Keratinocyte (primary cell): ENCODE measurements around the gene EXOC3.

Experiments
- EZH2 ChIP-seq: IDR thresholded peaks from one replicate; pipeline ENCODE4 v1.6.1; 2012; ENCODE audit warnings: inconsistent platforms, mild to moderate bottlenecking, low read length, moderate library complexity
- TF ChIP-seq, protein P1 (sequence below), 3 experiments: IDR thresholded peaks in 1 of 3; conservative IDR thresholded peaks in 1 of 3; optimal IDR thresholded peaks in 1 of 3; 2 replicates in 2 of 3; 3 replicates in 1 of 3; pipeline versions ENCODE3 to v1.5.1; 2011; ENCODE audit warnings: low read length in 3 of 3, mild to moderate bottlenecking in 3 of 3, moderate library complexity in 2 of 3, control low read depth in 1 of 3, inconsistent platforms in 1 of 3; ENCODE audit not compliant: insufficient read depth in 2 of 3; ENCODE audit errors: extremely low read depth in 1 of 3

DNA sequence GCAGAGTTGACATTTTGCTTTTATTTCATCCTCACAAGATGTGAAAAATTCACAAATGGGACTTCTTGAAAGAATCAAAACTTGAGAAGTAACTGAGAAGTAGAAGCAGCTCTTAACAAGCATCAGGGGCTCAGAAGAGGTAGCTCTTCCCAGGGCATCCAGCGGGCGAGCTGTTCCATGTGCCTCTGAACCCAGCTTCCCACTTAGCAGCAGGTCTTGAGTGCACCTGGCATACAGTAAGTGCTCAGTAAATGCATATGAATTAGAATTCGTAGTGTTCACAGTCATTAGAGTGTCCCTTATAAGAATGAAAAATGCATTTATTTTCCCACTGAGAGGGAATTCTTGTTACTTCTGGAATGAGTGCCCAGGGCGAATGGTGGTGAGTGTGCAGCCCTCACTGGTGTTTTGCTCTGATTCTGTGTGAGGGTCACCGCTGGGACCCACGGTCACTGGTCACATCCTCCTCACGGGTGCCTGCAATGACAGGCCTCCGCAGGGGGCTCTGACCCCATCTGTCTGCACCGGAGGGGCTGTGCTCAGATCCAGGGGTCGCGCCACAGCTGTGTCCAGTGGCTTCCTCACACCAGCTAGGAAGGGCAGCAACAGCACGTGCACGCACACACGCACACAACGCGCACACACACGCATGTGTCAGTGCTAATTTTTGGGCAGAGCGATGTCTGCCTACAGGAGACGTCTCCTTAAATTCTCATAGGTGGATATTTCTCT, 26.9 kb downstream of the EXOC3 start:
- TF ChIP-seq, protein P1, sequence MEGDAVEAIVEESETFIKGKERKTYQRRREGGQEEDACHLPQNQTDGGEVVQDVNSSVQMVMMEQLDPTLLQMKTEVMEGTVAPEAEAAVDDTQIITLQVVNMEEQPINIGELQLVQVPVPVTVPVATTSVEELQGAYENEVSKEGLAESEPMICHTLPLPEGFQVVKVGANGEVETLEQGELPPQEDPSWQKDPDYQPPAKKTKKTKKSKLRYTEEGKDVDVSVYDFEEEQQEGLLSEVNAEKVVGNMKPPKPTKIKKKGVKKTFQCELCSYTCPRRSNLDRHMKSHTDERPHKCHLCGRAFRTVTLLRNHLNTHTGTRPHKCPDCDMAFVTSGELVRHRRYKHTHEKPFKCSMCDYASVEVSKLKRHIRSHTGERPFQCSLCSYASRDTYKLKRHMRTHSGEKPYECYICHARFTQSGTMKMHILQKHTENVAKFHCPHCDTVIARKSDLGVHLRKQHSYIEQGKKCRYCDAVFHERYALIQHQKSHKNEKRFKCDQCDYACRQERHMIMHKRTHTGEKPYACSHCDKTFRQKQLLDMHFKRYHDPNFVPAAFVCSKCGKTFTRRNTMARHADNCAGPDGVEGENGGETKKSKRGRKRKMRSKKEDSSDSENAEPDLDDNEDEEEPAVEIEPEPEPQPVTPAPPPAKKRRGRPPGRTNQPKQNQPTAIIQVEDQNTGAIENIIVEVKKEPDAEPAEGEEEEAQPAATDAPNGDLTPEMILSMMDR (optimal IDR thresholded peaks at IDR 0.05 in 1 of 3, IDR thresholded peaks at IDR 0.05 in 1 of 3, conservative IDR thresholded peaks at IDR 0.05 in 1 of 3; ENCODE audit: extremely low read depth in 1 of 3, insufficient read depth in 2 of 3, low read length in 3 of 3): no peak
- no peak for TF ChIP-seq EZH2
